GM18505 (cell line): ENCODE measurements around the gene LGALS3BP.

ENCODE experiments used
- ATAC-seq: cut with Tn5 transposase; IDR thresholded peaks from one replicate; pipeline ENCODE4 v1.9.1; 2021; ENCODE audit not compliant: unreplicated experiment
- POLR2A ChIP-seq: IDR thresholded peaks from 4 replicates; pipeline ENCODE4 v1.6.1; 2011; ENCODE audit warnings: borderline replicate concordance; ENCODE audit not compliant: insufficient read depth, insufficient read length; ENCODE audit errors: extremely low read depth

The LGALS3BP gene

GRCh38 chr17:78976907-78977680, 2.6 kb downstream of the LGALS3BP start:
- no peak for ATAC-seq
- TF ChIP-seq POLR2A, result no peak

DNA sequence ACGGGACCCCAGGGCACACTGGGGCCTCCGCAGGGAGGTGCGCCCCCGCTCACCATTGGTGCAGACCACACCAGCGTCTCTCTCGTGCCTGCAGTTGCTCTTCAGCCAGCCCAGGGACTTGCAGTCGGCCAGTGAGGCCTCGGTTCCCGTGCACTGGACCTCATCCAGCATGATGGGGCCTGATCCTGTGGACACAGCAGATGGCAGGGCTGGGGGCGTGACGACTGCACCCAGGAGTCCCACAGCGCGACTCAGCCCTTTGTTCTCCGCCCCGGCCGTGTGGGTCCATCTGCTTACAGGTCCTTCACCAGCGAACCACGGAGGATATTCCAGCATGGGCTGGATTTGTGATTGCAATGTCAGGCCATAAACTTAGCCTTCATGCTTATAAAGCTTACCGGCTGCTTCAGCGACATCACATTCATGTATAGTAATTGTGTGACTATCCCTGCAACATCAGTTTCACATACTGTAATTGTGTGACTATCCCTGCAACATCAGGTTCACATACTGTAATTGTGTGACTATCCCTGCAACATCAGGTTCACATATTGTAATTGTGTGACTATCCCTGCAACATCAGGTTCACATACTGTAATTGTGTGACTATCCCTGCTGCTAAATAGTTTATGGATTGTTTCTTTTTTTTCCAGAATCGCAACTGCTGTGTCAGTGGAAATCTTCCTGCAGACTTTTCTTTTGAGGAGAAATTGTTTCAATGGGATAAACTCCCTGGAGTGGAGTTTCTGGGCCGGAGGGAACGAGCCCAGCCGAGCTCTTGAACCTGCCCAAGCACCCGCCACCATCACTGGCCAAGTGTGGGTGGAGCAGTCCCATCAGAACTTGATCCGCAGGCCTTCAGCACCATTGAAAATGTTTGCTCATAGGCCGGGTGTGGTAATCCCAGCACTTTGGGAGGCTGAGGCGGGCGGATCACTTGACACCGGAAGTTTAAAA, 4.8 kb downstream of the LGALS3BP start:
- no peak for ATAC-seq
- no peak for TF ChIP-seq POLR2A

- no peak for ATAC-seq
- no peak for TF ChIP-seq POLR2A
Observed at GRCh38 chr17:78973792-78974520, 5.8 kb downstream of the LGALS3BP start.

DNA sequence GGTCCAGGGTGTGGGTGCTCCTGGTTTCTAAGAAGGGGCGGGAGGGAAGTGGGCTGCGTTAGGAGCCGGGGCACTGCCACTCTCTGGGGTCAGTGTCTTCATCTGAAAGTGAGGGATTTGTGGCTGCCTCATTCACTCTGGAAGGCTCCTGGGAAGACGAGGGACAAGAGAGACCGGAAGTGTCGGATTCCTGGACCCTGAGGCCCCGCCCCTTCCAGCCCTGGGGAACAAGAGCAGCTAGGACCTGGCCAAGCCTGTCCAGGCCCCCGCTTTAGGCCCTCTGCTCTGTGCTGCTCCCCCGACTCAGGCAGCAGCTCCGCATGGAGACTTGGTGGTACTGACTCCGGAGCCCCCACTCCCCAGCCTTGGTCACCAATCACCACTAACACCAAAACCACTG, 6.5 kb downstream of the LGALS3BP start:
- TF ChIP-seq POLR2A, result no peak

GRCh38 chr17:78972507-78973105, 7.1 kb downstream of the LGALS3BP start:
- no peak for TF ChIP-seq POLR2A
- no peak for ATAC-seq

More for the DNA sequence above, 6.5 kb downstream of the LGALS3BP start:
- ATAC-seq, result no peak

DNA sequence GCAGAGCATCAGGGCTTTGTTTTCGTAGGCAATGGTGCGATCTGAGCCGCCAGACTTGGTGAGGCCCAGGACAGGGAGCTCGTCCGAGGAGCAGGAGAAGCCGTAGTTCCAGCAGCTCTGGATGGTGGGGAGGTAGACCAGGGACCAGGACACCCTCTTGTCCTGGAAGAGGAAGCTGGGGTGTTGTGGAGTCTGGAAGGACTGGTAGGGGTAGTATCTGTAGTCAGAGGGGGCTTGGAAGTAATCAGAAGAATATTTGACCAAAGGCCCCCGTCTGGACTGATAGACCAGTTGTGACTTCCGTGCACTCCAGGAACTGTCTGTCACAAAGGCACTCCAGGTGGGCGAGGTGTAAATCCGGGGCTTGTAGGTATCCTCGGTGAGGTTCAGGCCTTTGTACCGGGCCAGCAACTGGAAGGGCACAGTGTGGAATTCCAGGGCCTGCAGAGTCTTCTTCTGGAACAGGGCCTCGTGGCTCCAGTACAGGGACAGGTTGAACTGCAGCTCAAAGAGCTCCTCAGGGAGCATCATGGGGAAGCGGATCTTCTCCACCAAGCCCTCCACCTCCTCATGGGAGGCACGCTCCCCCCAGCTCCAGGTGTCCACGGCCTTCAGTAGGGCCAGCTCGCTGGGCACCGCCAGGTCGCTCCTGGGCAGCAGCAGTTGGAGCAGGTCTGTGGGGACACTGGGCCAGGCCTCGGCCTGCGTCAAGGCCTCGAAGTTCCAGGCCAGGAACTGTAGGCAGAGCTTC, 7.8 kb downstream of the LGALS3BP start:
- no peak for ATAC-seq
- no peak for TF ChIP-seq POLR2A

- TF ChIP-seq POLR2A, result no peak
- ATAC-seq, result no peak
Observed at GRCh38 chr17:78970834-78971755, 8.6 kb downstream of the LGALS3BP start.

- ATAC-seq, result no peak
- TF ChIP-seq POLR2A, result no peak
Observed at GRCh38 chr17:78969865-78970264, 9.9 kb downstream of the LGALS3BP start.

DNA sequence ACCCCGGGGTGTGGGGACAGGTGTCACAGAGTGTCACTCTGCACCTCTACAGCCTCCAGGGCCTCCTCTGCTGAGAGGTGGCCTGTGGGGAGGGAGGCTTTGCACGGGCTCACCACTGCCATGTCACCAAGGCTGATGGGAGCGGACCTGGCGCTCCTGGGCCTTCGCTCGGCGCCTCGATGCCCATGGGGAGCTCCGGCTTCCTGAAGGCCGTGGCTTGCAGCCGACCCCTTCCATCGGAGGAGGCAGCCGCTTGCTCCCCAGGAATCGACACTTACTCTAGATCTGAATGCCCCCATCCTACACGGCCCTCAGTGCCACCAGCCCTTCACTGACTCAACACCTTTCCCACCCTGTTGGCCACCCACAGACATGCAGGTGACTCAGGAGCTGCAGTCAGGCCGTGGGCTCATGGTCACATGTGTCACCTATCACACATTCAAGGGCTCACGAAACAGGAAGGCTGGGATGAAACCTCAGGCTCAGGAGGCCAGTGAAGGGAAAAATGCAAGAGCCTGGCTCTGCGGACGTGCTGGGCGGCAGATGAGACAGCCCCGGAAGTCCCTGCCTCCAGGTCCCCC, 11.9 kb downstream of the LGALS3BP start:
- no peak for ATAC-seq
- TF ChIP-seq POLR2A, result no peak

- ATAC-seq, result no peak
- no peak for TF ChIP-seq POLR2A
Observed at GRCh38 chr17:78966910-78967600, 12.7 kb downstream of the LGALS3BP start.
